Nucleus accumbens (tissue), 56 donors: Measurements from ENCODE around the gene VIM.
A peak's percentile ranks its signal among the peaks of the same experiment; 100 is the strongest.

Source experiments
- DNase-seq, 56 donors: peaks; one replicate each; lab custom pipeline; 2025; lab: John Stamatoyannopoulos, UW

VIM gene

DNA sequence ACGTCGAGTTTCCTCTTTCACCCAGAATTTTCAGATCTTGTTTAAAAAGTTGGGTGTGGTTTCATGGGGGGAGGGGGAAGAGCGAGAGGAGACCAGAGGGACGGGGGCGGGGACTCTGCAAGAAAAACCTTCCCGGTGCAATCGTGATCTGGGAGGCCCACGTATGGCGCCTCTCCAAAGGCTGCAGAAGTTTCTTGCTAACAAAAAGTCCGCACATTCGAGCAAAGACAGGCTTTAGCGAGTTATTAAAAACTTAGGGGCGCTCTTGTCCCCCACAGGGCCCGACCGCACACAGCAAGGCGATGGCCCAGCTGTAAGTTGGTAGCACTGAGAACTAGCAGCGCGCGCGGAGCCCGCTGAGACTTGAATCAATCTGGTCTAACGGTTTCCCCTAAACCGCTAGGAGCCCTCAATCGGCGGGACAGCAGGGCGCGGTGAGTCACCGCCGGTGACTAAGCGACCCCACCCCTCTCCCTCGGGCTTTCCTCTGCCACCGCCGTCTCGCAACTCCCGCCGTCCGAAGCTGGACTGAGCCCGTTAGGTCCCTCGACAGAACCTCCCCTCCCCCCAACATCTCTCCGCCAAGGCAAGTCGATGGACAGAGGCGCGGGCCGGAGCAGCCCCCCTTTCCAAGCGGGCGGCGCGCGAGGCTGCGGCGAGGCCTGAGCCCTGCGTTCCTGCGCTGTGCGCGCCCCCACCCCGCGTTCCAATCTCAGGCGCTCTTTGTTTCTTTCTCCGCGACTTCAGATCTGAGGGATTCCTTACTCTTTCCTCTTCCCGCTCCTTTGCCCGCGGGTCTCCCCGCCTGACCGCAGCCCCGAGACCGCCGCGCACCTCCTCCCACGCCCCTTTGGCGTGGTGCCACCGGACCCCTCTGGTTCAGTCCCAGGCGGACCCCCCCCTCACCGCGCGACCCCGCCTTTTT, at the start of gene VIM:
Gene VIM (plus strand): TSS at position 151 of the 925 bp plus-strand sequence. CDS start 1,182 bp downstream, outside the sequence.
- DNase-seq, result peak in 36 of 56 donors; percentile 5 to 90 (median 30)

DNA sequence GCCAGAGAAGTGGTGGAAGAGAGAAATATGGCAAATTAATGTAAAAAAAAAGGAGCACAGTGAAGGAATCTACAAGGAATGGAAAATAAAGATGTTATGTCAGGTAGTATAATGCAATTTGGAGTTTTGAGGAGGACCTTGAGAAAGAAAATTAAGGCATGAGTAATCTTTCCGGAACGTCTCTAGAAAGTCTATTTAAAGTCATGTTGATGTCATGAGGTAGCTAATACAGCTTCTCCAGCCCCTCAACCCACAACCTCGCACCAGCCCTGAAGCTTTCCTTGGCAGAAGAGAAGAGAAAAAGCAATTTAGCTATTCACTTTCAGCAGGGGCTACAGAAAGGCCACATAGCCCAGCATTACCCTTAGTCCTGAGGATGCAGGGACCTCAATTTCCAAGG, 49.0 kb upstream of the VIM start:
- no peak for DNase-seq

DNA sequence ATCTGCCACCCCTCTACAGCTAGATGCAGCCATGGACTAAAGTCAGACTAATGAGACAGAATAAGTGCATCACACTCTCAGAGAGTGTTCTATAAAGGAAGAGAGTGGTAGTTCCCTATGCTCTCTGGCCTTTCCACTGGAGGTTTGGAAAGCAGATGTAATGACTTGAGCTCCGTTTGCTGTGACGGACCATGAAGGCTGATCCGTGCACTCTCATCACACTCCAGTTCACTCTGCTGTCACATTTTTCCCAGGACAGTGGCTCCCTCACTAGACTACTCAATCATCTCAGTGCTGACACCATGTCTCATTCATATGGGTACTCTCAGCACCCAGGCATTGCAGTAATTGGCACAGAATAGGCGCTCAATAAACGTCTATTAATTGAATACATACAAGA, 46.9 kb upstream of the VIM start:
- no peak for DNase-seq

DNA sequence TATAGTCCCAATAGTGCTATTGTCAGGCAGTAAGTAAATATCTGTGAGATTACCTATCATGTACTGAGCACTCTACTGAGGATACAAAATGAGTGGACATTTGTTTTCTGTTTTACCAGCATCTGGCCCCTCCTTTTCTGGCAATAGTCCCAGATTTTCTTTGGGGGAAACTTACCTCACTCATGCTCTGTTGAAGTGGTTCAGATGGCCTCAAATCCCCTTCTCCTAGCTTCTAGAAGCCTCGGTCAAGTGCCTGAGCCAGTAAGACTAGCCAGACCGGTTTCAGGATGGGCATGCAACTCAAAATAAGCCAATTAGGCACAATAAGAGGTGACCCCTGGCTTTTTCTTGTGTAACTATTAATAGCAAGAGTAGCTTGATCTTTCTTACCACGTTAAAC, 46.3 kb upstream of the VIM start:
- no peak for DNase-seq

DNA sequence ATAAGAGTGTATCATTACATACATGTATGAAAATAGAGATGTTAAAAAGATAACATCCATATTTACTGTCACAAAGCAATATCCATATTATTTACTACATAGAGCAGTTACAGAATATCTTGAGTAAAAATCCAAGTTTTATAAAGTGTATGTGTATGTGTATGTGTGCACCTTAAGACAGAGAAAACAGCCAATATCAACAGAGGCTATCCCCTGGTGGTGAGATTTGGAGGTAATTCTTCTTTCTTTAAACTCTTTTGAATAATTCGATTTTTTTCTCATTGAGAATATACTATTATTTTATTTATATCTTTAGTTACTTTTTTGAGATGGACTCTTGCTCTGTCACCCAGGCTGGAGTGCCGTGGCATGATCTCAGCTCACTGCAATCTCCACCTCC, 44.9 kb upstream of the VIM start:
- DNase-seq, result no peak

DNA sequence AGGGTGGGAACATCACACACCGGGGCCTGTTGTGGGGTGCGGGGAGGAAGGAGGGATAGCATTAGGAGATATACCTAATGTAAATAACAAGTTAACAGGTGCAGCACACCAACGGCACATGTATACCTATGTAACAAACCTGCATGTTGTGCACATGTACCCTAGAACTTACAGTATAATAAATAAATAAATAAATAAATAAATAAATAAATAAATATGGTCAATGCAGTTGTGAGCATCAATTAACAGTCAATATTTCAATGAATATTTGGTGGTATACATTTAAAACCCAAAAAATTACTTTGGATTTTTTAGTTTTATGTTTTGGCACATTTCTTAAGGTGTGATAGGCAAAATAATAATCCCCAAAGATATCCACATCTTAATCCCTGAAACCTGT, 42.2 kb upstream of the VIM start:
- DNase-seq, result no peak

DNA sequence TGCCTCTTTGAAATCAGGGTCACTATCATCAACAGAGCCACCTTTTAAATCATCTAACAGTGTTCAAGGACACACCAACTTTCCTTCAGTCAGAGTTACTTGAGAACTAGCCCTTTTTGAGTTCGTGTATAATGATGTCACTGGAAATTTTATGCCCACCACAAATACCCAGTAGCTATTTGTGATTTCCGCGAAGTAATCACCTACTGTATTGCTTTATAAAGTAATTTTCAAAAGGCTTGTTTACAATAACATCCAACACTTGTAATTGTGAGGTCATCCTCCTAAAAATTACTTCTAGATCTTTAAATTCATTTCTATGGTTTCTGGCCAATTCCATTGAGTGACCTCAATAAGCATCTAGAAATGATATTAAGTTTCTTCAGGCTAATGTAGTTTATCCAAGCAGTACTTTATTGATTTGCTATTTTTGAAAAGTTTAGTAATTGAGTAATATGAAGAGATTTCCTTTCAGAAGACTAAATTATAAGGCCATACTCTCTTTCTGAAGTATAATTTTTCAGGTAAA, 39.3 kb upstream of the VIM start:
- DNase-seq, result no peak

DNA sequence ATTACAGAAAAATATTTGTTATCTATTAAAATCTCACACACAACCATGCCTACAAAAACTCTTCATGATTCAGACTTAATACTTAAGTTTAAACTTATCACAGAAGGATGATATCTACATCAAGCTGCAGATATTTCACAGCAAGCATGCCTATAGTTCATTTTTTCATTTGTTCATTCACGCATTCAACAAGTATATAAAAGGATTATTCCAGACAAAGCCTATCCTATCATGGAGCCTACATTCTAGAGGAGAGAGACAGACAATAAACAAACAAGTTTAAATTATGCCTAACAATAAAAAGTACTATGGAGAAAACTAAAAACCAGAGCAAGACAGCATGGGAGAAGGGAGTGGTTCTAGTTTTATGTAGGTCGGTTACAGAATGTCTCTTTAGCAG, 37.4 kb upstream of the VIM start:
- no peak for DNase-seq

DNA sequence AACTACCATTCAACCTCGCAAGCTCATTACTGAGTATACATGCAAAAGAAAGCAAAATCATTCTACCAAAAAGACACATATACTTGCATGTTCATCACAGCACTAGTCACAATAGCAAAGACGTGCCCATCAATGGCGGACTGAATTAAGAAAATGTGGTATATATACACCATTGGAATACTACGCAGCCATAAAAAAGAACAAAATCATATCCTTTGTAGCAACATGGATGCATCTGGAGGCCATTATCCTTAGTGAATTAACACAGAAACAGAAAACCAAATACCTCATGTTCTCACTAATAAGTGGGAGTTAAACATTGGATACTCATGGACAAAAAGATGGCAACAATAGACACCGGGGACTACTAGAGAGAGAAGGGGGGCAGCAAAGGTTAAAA, 33.0 kb upstream of the VIM start:
- DNase-seq, result no peak

DNA sequence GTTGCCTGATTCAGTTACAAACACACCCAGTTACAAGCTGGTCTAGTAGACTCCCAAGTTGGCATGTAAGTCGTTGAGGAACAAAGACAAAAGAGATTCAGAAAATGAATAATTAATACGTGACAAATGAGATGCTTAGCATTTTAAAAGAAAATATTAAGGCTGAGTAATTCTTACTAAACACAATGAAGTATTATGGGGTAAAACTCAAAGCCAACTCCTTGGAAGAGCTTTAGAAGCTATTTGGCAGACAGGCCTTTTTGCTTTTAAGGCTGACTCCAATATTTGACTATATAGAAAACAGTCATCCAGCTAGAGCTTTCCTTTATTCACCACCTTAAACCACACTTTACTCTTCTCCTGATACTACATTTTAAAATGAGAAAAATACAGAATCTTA, 32.0 kb upstream of the VIM start:
- DNase-seq, result no peak

DNA sequence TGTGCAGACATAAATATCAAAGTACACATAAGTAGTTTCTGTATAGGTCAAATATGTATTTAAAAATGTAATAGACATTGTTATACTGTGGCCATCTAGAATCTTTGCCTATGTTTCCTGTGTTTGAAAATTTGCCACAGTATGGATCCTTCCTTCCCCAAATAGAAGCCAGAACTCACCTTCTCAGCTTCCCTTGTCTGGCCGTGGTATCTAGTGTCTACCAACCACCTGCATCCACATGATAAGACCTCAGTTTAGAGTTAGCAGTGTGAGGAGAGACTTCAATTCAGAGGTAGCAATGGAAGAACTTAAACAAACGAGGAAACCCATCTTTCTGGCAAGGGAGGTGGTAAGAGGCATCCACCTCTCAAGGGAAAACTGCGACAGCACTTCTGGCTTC, 31.5 kb upstream of the VIM start:
- DNase-seq, result no peak

DNA sequence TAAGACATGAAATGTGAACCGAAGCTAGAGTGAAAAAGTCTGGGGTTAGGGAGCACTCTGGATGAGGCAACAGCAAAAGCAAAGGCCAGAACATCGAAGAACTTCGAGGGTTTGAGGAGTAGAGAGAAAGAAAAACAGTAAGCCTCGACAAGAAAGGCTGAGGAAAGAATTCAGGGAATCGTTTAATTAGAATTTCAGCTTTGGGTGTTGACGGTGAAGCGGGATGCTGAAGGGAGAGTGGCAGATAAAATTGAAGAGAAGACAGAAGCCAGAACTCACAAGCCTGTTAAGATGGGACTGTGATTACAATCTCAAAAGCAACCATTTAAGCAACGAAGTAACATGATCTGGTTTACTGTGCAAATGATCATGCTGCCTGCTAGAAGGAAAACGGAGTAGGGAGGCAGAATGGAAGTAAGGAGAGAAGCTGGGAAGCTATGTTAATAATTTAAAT, 28.7 kb upstream of the VIM start:
- peak in 1 of 56 donors; percentile 8 for DNase-seq

DNA sequence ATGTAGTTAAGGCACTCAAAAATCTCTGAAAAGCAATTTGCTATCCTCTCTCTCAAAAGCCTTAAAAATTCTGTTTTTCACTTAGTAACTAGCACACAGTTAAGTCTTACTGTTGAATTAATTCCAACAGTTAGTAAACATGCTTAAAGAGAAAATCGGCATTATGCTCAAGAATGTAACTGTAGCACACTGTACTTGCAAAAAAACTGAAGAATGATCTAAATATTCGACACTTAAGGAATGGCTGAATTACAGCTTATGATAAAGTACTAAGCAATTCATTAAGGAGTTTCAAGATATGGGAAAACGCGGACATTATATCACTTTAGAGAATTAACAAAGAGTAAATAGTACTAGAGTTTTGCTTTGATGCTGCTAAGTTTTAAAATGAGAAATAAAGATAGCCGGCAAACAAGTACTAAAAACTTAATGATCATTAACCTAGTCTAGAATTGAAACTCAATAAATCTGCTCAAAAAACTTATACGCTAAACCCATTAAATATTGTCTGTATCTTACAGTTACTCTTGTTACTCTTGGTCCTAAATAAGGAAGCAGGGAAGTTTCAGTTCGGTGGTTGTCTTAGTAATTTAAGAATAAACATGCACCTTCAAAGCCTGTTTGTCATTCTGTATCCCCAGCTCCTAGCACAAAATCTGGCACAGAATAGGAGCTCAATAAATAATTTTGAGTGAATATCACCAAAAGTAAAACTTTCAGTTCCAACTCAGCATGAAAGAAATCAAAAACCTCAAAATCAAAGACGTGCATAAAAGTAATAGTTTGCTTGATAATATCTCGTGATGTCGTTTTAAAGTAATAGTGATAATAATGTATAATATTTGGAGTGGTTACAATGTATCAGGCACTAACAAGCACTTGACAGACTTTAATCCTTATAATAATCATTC, 27.8 kb upstream of the VIM start:
- no peak for DNase-seq

DNA sequence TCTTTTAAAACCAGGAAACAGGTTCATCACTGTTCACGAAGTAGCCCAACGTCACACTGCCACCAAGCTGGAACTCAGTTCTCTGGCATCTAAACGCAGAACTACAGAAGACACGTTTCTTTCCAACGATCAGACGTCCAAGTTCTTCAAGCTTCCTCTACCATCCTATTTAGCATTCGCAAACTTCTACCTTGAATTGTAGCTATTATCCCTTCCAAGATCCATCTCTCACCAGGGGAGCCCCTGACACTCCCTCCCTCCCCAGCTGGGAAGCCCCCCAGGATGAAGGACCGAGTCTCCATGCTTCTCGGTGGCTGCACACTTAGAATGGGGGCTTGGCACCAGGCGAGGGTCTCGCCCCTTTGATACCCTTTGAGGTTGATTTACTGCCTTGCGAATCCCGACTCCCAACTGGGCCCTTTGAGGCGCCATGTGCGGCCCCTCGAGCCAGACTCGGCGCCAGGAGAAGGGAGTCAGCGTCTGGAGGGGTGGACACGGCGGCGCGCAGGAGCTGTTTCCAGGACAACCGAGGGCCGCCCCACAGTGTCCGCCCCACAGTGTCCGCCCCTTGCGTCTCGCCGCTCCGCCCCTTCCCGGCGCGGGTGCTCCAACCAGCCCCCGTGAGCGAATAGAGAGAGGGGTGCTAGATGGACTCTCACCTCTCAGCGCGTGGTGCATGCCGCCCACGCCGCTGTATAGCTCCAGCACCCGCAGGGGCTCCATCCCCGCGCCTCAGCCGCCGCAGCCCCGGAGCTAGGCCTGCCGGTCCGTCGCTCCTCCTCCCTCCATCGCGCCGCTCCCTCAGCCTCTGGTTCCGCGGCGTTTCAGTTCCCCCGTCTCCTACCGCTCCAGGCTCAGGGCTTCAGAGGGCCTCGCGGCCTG, 26.9 kb upstream of the VIM start, which contains the start of gene TRDMT1:
Gene TRDMT1 (minus strand): TSS at position 761 of the 882 bp plus-strand sequence. CDS start 38 bp downstream, at position 723.
- DNase-seq, result peak; percentile 9 to 96 (median 86)

DNA sequence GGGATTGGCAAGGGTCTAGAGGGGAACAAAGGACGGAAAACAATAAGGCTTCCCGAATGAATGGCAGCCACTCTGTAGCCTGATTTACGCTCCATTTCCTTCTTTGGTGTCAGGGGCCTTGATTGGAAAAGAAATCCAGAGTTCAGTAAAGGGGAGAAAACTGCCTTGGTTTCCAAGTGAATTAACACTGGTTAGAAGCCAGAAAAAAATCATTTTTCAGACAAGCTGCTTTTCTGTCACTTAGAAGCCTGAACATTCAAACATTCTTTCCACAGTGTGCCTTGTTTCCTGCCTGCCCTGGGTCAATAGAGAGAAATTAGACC, 26.3 kb upstream of the VIM start:
- no peak for DNase-seq

DNA sequence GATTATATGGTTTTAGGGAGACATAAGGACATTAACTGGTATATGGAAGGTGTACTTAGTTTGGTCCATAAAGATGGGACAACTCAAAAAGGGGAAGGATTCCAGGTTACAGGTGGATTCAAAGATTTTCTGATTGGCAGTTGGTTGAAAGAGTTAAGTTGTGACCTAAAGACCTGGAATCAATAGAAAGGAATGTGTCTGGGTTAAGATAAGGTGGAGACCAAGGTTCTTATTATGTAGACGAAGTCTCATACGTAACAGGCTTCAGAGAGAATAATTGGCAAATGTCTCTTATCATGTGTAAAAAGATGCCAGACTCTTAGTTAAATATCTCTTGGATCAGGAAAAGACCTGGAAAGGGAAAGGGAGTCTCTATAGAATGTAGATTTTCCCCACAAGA, 25.5 kb upstream of the VIM start:
- DNase-seq, result no peak

DNA sequence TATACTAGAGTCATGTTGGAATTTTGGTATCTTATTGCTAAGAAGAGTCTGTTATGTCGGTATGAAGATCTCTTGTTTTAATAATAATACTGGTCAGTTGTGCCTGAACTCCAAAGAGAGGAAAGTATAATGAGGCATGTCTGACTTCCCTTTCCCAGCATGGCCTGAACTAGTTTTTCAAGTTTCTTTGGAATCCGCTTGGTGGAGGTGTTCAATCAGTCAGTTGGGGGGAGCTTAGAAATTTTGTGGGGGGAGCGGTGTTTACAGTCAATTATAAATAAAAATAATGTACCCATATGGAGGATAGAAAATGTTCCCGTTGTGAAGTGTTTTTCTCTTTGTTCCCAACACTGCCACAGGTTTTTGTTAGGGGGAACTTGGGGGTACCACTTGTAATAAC, 25.0 kb upstream of the VIM start:
- no peak for DNase-seq

DNA sequence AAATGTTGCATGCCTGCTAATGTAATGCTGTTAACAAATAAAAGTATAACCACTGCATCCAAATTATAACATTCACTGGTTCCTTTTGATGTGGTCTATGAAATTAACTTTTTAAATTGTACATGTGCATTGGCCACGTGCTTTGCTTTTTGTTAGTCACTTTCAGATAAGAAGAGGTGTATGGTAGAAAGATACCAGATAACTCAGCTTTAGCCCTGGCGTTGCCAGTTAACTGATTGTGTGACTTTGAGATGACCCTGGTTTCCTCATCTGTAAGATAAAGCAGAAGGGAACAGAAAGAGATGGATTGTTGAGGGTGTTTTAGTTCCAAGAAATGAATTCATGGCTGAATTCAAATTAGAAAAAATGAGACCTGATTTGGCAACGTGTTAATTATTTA, 24.6 kb upstream of the VIM start:
- DNase-seq, result no peak

DNA sequence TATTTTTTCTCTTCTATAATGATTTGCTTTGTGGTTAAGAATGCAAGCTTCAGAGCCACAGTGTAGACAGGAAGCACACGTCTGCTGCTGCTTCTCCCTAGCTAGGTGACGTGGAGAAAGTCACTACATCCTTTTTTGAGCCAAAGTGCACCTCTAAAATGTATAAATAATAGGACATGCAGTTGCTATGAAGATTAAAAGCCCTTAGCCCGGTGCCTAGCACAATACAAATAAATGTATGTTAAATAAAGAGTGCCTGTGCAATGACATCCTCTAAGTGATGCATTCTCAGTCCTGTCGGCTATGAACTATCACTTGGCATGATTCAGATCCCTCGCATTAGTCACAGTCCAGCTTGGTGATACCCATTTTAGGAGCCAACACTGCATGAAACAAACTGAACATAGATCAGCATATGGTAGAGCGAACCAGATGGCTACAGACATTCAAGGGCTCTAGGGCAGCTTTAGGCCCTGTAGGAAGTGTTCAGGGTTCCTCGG, 21.8 kb upstream of the VIM start:
- DNase-seq, result no peak

DNA sequence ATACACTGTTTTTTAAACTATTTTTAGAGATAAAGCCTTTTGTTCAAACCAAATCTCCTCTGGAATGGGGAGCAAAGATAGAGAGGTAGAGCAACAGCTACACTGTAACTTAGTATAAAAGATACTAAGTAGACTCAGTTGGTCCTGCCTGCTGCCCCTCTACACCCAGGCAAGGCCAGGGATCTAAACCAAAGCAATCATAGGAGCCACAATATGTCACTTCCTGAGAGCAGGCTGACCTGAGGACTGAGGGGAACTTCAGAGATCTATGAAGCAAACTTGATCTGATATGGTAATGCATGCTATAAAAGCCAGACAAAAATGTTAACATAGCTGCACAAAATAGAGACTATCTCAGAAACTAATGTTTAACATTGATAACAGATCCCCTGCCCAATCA, 19.6 kb upstream of the VIM start:
- DNase-seq, result no peak
